ENCODE data around the gene METAP1D.

METAP1D gene

DNA sequence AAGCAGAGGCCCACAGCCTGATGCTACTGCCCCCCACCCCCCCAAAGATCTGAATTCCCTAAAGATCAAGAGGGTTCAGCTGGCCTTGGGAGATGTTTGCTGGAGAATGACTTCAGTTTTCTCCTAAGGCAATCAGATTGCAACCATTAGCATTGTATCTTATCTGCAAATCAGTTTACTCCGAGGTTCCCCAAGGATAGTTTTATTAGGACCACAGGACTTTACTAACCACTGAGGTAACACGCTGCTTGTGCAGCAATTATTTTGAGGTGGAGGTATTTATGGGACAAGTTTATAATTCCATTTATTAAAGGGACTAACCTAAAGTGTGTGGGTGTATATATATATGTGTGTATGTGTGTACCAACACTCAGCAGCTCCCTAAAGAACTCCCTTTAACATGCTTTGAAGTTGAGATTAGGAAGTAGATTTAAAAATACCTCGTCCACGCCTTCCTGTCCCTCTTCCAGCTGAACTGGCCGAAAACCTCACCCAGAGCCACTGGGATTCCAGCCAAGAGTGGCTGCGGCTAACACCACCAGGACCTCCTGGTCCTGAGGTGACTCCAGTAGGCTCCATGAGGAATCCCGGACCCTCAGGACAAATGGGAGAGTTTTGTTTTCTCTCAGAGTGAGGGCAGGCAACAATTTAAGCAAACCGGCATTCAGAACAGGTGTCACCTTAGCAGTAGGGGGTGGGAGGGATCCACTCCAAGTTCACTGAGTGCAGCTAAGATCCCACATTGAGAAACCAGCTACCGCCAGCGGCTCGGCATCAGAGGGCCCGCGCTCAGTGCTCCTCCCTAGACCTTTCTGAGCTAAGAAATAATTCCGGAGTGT lies 82.6 kb downstream of the METAP1D start:
- no peak for DNase-seq

DNA sequence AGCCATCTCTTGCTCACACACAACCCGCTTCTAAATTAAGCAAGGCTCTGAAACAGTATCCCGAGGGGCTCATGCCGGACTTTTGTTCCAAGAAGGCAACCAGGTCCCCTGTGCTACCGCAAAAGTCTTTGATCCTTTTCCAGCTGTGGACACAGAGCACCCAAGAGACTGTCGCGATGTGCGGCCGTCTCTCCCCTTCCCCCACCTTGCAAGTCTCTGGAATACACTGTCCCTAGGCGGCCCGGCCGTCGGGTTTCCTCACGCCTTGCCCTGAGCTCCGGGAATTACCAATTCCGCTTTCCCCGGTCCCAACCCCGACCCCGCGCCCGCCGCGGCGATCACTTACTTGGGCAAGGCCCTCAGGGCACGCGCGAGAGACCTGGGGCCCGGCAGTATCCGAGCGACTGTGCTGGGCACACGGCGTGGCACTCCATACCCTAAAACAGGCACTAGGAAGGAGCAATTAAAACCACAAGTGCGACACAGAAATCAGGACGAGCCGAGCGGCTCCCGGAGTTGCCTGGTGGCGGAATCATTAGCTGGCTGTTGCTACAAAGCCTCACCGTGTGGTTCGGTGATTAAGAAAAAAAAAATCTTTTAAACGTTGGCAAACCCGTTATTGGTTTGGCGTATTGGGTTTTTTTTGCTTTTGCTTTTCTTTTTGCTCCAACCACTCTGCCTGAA lies 83.3 kb downstream of the METAP1D start:
- DNase-seq: no peak

DNA sequence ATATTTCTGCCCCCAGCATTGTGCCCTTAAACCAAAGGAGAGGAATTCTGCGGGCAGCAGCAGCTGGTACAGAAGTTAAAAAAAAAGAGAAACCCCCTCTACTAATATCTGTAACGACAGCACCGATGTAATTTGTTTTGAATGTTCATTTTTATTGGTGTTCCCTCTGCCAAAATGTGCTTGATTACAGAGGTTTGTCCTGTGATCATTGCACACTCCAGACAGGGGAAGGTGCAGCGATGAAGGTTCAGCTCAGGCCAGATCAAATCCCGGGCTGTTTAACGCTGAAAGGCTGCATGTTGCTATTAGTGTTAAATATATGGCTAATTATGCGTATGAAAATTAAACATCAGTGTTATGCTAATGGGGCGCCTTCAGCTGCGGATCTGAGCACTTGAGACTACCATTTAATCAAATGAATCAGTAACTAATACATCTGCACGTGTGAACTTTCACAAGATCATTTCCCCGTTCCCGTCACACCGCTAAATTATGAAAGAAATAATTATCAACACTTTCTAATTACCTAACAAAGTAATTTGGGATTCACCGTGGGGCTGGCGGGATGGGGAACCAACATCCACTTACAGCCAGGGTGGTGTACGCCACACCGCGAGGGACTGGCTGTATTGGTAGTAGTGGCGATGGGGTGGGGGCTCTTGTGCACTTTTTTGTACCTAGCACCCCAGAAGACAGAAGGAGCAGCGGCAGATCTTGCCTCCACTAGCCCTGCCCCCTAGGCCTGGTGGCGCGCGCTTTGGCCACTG lies 84.1 kb downstream of the METAP1D start:
- no peak for DNase-seq

DNA sequence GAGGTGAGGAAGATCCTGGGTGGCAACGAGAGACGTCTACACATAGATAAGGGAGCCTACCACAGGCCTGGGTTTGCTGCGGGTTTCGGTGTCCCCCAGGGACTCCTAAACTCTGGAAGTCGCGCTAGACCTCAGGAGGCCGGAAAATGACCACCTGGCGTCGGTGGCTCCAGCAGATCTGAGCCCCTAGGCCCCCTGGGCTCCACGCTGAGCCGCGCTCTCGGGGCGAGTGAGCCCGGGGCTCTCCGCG lies 84.6 kb downstream of the METAP1D start:
- no peak for DNase-seq

DNA sequence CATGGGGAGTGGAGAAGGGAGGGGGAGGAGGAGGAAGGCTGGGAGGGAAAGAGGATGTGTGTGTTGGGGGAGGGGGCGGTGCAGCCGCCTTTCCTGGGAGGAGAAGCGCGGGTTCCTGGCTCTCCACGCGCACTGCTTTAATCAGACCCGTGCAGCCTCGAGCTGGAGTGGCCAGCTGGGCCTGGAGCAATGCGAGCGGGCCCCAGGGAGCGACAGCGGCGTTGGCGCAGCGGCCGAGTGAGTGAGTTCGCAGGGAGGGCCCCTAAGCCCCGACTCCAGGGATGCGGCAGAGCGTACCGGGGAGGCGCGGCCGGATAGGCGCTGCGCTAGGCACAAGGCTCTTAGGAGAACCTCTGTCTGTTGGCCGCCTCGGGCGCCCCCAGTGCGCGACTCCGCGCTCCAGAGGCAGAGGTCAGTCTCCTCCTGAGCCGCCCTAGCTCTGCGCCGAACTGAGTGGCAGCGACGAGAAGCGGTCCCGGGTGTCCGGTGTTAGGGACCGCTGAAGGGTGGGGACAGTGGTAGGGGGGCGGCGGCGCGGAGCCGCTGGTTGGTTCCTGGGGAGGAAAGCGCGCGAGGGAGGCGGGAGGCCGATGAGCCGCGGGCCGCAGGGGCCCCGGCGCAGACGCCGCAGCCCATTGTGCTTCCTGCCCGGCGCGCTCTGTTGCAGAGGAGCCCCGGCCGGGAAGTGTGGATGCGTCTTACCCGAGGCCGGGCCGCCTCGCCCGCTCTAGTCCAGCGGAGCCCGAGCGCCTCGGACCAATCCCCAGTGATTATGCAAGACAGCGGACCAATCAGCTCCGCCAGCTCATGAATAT lies 85.1 kb downstream of the METAP1D start:
- DNase-seq: peak; percentile 88

DNA sequence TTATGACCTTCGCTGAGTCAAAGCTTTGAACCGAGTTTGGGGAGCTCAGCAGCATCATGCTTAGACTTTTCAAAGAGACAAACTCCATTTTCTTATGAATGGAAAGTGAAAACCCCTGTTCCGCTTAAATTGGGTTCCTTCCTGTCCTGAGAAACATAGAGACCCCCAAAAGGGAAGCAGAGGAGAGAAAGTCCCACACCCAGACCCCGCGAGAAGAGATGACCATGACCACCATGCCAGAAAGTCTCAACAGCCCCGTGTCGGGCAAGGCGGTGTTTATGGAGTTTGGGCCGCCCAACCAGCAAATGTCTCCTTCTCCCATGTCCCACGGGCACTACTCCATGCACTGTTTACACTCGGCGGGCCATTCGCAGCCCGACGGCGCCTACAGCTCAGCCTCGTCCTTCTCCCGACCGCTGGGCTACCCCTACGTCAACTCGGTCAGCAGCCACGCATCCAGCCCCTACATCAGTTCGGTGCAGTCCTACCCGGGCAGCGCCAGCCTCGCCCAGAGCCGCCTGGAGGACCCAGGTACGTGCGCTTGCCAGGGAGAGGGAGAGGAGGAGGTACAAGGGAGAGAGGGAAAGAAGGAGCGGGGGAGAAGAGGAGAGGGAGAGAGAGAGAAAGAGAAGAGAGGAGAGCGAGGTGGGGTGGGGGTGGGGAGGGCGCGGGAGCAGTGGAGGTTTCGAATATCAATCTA lies 85.9 kb downstream of the METAP1D start, which contains the start of gene DLX1:
Gene DLX1, plus strand, starts transcription at position 48 of the 700 bp plus-strand sequence. Its CDS starts 171 bp downstream, at position 219.
- no peak for DNase-seq

DNA sequence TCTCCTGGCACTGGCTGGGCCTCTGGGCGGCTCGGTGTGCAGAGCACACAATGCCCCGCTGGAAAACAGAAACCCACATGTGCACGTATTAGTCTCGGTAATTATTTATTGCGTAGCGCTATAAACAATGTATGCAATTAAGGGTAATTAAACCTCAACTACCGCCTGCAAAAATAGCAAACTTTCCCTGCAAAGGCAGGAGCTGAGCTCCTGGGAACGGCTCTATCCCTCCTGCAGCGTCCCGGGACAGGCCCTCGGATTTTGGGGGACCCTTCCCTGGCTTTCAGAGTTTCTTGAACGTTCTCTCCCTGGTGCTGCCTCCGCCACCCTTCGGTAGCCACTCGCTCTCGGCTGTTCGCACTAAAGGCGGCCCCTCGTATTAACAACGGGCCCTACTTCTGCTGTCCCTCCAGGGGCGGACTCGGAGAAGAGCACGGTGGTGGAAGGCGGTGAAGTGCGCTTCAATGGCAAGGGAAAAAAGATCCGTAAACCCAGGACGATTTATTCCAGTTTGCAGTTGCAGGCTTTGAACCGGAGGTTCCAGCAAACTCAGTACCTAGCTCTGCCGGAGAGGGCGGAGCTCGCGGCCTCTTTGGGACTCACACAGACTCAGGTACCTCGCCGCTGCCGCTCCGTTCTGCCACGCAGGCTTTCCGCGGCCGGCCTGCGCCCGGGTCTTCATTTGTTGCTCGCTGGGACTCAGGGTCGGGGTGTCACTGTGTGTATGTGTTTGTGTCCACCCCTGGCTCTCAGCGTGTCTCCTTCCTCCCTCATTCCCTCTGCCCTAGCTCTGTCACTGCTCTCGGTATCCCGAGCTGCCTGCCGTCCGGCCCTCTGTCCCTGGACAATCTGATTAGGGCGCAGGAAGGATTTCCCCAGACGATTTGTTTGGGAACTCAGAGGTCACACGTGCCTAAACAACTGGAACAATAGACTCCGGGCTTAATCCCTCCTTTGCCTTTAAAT lies 86.8 kb downstream of the METAP1D start:
- no peak for DNase-seq

DNA sequence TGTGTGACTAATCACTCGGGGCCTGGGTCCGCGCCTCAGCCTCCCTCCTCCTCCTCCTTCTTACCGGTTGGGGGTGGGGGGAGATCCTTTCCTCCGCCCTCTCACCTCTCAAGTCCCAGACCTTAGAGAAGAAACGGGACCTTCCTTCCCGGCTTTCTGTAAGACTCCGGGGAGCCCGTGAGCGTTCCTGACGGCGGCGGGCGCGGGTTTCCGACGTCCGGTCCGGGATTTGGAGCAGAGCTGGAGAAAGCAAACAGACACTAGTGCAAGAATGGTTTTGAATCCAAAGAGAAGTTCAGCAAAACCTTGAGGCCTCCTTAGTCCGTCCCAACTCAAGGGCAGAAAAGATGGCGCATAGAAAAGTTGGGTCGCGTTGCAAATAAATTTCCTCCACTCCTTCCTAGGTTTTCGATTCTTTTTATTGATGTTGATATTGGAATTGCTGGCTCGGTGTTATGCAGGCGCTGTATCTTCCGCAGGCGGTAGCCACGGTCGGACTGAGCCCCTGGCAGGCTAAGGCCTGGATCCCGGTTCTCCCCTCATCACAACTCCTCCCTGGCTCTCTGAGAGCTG lies 87.5 kb downstream of the METAP1D start:
- DNase-seq: no peak

DNA sequence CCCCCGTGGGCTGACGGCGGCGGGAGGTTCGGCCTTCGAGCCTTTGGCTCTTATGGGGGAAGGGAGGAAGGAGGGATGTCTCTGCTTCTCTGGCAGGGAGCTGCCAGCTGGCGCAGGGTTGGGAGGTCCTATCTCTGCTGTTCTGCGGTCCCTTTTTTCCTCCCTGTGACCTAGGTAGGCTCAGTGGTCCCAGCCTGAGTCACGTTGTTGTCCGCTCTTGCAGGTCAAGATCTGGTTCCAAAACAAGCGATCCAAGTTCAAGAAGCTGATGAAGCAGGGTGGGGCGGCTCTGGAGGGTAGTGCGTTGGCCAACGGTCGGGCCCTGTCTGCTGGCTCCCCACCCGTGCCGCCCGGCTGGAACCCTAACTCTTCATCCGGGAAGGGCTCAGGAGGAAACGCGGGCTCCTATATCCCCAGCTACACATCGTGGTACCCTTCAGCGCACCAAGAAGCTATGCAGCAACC lies 88.1 kb downstream of the METAP1D start:
- DNase-seq: no peak

DNA sequence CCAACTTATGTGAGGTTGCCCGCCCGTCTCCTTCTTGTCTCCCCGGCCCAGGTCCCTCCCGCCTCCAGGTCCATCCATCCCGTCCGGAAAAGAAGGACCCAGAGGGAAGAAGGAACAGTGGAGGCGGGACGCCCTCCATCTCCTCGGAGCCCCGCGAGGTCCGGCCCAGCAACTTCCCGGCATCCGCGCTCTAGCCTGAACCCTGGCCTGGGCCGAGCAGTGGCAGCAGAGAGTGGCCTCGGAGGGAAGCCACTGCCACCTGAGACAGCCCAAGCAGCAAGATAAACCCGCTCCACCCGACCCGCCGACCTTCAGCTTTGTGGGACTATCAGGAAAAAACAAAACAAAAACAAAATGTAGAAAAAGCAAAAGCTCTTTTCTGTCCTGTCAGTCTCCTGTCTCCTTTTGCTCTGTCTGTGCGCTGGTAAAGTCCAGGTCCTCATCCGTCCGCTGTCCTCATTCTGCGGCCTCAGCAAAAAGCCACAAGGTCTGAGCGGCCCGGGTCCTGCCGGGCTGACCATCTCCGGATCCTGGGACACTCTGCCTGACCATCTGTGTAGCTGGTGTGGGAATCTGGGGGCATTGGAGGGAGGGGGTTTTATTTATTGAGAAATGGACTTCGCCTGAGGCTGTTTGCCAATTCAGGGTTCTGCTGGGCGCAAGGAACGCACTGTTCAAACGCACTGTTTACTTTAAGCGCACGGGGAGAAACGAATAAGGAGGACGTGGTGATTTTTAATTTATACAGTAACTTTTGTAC lies 88.7 kb downstream of the METAP1D start:
- DNase-seq: no peak

DNA sequence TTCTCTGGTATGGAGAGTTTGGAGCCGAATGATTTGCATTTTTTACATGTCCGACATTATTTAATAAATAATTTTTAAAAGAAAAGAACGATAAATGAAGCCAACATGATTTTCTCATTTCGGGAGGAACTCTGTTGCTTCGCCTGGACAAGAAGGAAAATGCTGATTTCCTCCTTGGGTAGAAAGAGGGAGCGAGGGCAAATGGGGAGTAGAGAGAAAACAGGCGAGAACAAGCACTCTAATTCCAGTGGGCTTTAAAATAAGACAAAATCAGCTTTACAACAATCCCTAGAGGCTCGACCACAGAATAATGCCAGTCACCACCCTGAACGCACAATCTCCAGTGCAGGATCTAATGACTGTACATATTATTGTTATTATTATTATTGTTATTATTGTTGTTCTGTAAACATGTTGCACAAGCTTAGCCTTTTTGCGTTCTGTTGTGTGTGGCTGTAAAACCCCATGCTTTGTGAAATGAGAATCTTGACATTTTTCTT lies 89.3 kb downstream of the METAP1D start:
- no peak for DNase-seq

DNA sequence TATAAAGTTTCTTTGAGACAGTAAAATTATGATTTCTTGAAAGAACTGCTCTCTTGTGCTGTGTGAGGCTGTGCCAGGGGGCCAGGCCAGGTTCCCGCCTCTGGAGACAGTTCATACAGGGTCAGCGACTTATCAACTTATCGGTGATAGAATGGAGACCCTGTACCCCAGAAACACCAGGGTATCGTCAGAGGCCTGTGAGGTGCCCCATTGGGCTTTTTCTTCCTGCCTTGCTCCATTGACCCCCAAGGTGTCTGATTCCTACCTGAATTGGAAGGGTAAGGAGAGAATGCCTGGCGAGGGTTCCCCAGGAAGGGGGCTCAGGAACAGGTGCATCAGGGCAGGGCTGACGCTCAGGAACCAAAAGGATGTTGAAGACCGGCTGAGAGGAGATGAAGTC lies 89.9 kb downstream of the METAP1D start:
- no peak for DNase-seq

DNA sequence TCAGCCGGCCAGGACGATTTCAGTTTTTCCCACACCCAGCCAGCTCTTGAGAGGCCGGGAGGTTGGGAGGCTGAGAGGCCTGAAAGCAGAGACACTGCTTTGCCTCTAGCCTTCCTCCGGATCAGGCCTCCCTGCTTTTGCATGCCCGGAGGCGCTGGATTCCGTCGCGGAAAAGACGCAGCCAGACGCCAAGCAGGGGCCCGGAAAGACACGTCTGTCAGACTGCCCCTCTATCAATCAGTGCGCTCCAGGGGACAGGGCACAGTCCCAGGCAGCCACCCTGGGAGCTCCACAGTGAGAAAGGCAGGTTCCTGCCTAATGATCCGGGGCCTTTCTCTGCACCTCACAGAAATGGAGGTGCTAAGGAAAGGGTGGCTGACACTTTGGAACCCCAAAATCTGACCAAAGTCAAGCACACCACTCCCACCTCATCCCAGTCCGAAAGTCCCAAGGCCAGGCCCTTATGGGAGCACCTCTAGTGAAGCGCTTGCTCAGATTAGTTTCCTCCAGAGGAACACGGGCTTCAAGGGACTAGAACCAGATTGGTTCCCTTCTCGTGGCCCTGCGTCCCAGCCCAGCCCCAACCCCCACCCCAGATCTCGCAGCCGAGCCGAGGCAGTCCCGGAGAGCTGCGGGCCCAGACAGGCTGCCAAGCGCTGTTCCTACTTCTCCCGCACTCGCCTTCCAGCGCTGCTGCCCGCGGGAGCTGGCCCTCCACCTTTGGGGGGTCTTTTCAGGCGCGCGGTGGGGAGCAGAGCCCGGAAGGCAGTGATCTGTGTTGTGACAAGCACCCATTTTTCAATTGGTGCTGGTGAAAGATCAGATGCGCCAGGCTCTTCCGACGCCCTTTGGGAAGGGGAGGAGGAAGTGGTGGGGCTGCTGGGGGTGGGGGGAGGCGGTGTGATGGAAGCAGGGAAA lies 90.5 kb downstream of the METAP1D start:
- DNase-seq: no peak

DNA sequence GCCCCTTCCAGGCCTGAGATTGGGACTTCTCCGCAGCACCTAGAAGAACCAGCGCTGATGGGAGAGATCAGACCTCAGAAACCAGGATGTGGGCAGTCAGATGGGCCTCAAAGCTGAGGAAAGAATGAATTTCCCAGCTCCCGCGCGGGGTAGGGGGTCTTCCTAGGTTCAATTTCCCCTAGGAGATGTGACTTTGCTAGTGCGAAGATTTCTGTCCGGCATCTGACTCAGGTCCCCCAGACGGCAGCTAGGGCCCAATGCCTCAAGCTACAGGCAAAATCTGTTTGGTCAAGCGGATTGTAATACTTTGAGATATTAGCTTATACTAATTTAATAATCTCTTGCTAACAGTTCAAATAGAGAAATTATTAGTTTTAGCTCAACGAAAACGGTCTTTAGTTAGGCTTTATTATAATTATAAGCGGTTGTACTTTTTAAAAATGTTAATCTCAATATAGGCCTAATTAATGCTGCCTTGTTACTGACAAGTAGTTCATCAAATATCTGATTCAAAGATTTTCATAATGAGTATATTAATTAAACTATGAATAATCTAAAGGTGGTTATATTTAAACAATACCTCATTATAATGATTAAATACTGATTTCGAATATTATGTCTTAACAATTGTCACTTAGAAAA lies 91.4 kb downstream of the METAP1D start:
- no peak for DNase-seq

DNA sequence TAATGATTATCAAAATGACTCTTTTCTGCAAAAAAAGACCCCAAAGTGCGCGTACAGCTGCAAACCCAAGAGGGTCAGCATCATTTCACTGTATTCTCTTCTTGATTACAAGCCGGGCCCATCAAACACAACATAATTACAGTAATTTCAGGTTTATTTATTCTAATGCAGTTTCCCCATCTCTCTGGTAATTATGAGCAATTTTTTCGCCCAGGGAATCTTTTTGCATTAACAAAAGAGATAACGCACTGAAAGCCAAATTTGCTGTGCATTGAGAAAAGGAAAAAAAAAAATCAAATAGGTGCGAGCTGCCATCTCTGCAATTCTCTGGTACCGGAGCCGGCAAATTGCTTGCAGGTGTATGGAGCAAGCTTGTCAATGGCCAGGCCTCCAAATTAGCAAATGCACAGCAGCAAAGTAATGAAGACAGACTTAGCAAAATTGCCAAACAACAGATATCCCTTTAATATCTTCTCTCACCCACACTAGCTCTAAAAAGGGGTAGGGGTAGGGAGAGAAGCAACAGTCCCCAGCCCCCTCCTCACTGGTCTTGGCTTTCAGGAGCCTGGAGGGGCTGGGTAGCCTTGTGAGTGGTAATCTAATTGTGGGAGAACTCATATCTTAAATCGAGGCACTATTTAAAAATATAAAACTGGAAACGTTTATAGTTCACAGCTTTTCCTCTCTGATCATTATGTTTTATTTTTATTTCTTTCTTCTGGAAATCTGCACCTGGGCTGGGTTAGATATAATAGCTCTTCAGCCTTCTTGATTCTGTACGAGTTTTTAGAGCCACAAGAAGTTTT lies 92.2 kb downstream of the METAP1D start:
- no peak for DNase-seq

DNA sequence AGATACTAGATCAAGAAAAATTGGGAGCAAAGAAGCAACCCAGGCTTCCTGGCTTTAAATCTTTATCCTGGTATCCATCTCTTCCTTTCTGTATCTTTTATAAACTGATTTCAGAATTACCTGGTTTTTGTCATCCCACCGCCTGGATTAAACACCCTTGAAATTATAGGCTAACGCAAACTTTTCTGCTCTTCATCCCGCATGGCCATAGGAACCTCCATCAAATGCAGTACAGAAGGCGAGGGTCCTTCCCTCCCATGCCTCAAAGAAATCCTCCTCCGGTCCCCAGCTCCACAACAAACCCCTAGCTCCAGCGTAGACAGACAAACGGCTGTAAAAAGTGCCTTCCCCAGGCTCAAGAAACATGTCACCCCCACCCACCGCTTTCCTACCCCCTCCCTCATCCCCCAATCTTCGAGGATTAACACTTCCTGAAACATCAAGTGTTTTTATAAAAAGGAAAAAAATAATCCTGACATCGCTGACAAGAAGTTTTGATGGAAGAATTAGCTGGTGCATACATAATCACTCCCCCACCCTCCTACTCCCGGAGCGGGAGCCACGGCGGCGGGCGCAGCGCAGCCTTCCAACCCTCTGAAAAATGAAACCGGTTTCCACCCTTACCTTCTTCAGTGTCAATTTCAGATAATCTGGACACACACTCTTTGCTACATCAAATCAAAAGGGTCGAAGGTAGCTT lies 93.1 kb downstream of the METAP1D start:
- no peak for DNase-seq

Measured in T1000 (cell line).